GM18517 (cell line): ENCODE data around the gene DMPK.

ENCODE experiments used
- ATAC-seq: cut with Tn5 transposase; IDR thresholded peaks from one replicate; pipeline ENCODE4 v1.9.1; 2021; ENCODE audit warnings: mild to moderate bottlenecking, moderate library complexity; ENCODE audit not compliant: unreplicated experiment

The DMPK gene

GRCh38 chr19:45782162-45782691, at the start of gene DMPK:
Gene DMPK, minus strand, starts transcription at chr19:45782490. Its CDS starts 138 bp downstream, at chr19:45782352.
- no peak for ATAC-seq

GRCh38 chr19:45828945-45829344, 46.7 kb upstream of the DMPK start:
- no peak for ATAC-seq

- no peak for ATAC-seq
Measured at GRCh38 chr19:45828523-45828922, 46.2 kb upstream of the DMPK start.

GRCh38 chr19:45827459-45828093, 45.3 kb upstream of the DMPK start:
- no peak for ATAC-seq

GRCh38 chr19:45826934-45827333, 44.6 kb upstream of the DMPK start:
- no peak for ATAC-seq

- ATAC-seq, result no peak
Measured at GRCh38 chr19:45825917-45826893, 43.9 kb upstream of the DMPK start.

GRCh38 chr19:45825263-45825605, 42.9 kb upstream of the DMPK start:
- no peak for ATAC-seq

GRCh38 chr19:45824531-45825262, 42.4 kb upstream of the DMPK start:
- no peak for ATAC-seq

- no peak for ATAC-seq
Measured at GRCh38 chr19:45824041-45824471, 41.8 kb upstream of the DMPK start.

- no peak for ATAC-seq
Measured at GRCh38 chr19:45823182-45823581, 40.9 kb upstream of the DMPK start.

- no peak for ATAC-seq
Measured at GRCh38 chr19:45822716-45823115, 40.4 kb upstream of the DMPK start.

GRCh38 chr19:45821570-45821969, 39.3 kb upstream of the DMPK start:
- no peak for ATAC-seq

- ATAC-seq, result no peak
Measured at GRCh38 chr19:45821103-45821521, 38.8 kb upstream of the DMPK start.

- no peak for ATAC-seq
Measured at GRCh38 chr19:45820413-45821102, 38.3 kb upstream of the DMPK start.

- ATAC-seq, result no peak
Measured at GRCh38 chr19:45819769-45820168, 37.5 kb upstream of the DMPK start.

GRCh38 chr19:45817725-45818301, 35.5 kb upstream of the DMPK start:
- ATAC-seq, result no peak

- peak; percentile 78 for ATAC-seq
Measured at GRCh38 chr19:45817010-45817724, 34.9 kb upstream of the DMPK start.

- no peak for ATAC-seq
Measured at GRCh38 chr19:45816236-45817009, 34.1 kb upstream of the DMPK start.
